ENCODE measurements around the gene ALK. TPM values are rescaled to one million over a fixed set of nuclear protein-coding genes. Genes with fewer than 3 reads are reported as not detected.

Gene ALK
- polyA plus RNA-seq, 1 of the 3 experiments (the other 2 are of a cell fraction), result 0.30 TPM

GRCh38 chr2:29209551-29209950 is 711.8 kb downstream of the ALK start:
- POLR2A ChIA-PET, result no interaction called here
- Histone ChIP-seq H3K9me2 (no peaks in the 10 kb centered on the region), H3K36me3 (replicated peaks in 1 of 2; ENCODE audit: control insufficient read depth in 1 of 2, insufficient read depth in 2 of 2, low read length in 1 of 2) (peaks cover 0 to 9% of the 10 kb centered on the region in 2 experiments), H3K4me1 (ENCODE audit: control insufficient read depth in 1 of 2, insufficient read depth in 2 of 2, low read depth in 1 of 2, low read length in 1 of 2) (peaks cover 0 to 27% of the 10 kb centered on the region in 2 experiments; a peak in 2 of 4 replicates), H3K27me3 (ENCODE audit: insufficient read depth) (no peaks in the 10 kb centered on the region), H3F3A (replicated peaks; ENCODE audit: insufficient read depth) (no peaks in the 10 kb centered on the region), H2AFZ (ENCODE audit: low read depth) (no peak overlapping the region), H3K9me3 (no peaks in the 10 kb centered on the region), H3K4me2 (no peak overlapping the region), H3K4me3 (ENCODE audit: low read depth in 2 of 2, low read length in 1 of 2) (no peak overlapping the region), H4K20me1 (ENCODE audit: insufficient read depth) (no peaks in the 10 kb centered on the region), H3K27ac (ENCODE audit: low read depth in 2 of 2, low read length in 1 of 2) (no peak overlapping the region), H3K9ac (no peak overlapping the region), H3K79me2 (ENCODE audit: insufficient read depth) (no peaks in the 10 kb centered on the region)
- WGBS (ENCODE audit: low lambda C conversion rate), result 96% methylated on average over 5 of the region's 5 CpGs
- CTCF ChIA-PET, result interaction anchor here (0.7 to 1.5 kb wide), 2 partner anchors 14 to 714 kb away, joined by 3 read pairs; no protein-coding TSS in a partner anchor
- no peak for DNase-seq
- no peak for TF ChIP-seq YY1 (IDR thresholded peaks at IDR 0.05; ENCODE audit: low read depth)
- no peak for TF ChIP-seq RXRA (IDR thresholded peaks at IDR 0.05; ENCODE audit: borderline replicate concordance, low read depth)
- no peak for TF ChIP-seq CTCF (IDR thresholded peaks at IDR 0.05)
- no peak for TF ChIP-seq FOXJ3 (CRISPR knock-in tag; IDR thresholded peaks at IDR 0.05)
- TF ChIP-seq RAD21 (IDR thresholded peaks at IDR 0.05; ENCODE audit: low read length), result no peak
- TF ChIP-seq SIN3A (IDR thresholded peaks at IDR 0.05; ENCODE audit: borderline replicate concordance, low read depth, low read length), result no peak
- TF ChIP-seq, protein P1, sequence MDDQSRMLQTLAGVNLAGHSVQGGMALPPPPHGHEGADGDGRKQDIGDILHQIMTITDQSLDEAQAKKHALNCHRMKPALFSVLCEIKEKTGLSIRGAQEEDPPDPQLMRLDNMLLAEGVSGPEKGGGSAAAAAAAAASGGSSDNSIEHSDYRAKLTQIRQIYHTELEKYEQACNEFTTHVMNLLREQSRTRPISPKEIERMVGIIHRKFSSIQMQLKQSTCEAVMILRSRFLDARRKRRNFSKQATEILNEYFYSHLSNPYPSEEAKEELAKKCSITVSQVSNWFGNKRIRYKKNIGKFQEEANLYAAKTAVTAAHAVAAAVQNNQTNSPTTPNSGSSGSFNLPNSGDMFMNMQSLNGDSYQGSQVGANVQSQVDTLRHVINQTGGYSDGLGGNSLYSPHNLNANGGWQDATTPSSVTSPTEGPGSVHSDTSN (IDR thresholded peaks at IDR 0.05), result no peak
- TF ChIP-seq EP300 (IDR thresholded peaks at IDR 0.05; ENCODE audit: borderline replicate concordance in 1 of 2, low read depth in 1 of 2, low read length in 1 of 2), result no peak
- no peak for TF ChIP-seq GABPA (IDR thresholded peaks at IDR 0.05; ENCODE audit: low read depth)
- no peak for TF ChIP-seq CHD2 (IDR thresholded peaks at IDR 0.05; ENCODE audit: low read length, partially characterized antibody)
- TF ChIP-seq ZBTB33 (IDR thresholded peaks at IDR 0.05; ENCODE audit: borderline replicate concordance, low read depth), result no peak
- TF ChIP-seq GATA2 (CRISPR knock-in tag; IDR thresholded peaks at IDR 0.05), result no peak
- no peak for TF ChIP-seq TAF1 (IDR thresholded peaks at IDR 0.05; ENCODE audit: borderline replicate concordance, low read depth, low read length)
- TF ChIP-seq MXI1 (IDR thresholded peaks at IDR 0.05; ENCODE audit: low read depth, low read length), result no peak
- no peak for TF ChIP-seq FOXM1 (IDR thresholded peaks at IDR 0.05; ENCODE audit: low read depth)
- no peak for TF ChIP-seq NFIC (IDR thresholded peaks at IDR 0.05; ENCODE audit: borderline replicate concordance)
- TF ChIP-seq TCF12 (IDR thresholded peaks at IDR 0.05), result no peak
- TF ChIP-seq ELF1 (IDR thresholded peaks at IDR 0.05), result no peak
- TF ChIP-seq MEF2A (IDR thresholded peaks at IDR 0.05; ENCODE audit: borderline replicate concordance, low read depth), result no peak
- TF ChIP-seq RCOR1 (IDR thresholded peaks at IDR 0.05; ENCODE audit: low read length), result no peak
